Measurements from ENCODE around the gene RAD17. TPM values are rescaled to one million over a fixed set of nuclear protein-coding genes. Genes with fewer than 3 reads are reported as not detected.

Gene RAD17
- total and polyA plus RNA-seq, 2 of the 8 experiments (the other 6 are each of a cell fraction or from before 2014, with no cell fraction given): 12.9 to 28.1 TPM

GRCh38 chr5:69462170-69462569 lies 92.6 kb downstream of the RAD17 start:
- H3K79me1 ChIP-seq (ENCODE audit: low read depth, low read length): no peaks in the 10 kb centered on the region
- DNase-seq (ENCODE audit: low read depth in 1 of 2, low spot score in 2 of 2): no peak
- H4K20me1 ChIP-seq (replicated peaks in 1 of 2; ENCODE audit: control insufficient read depth in 1 of 2, insufficient read depth in 2 of 2, low read length in 2 of 2): no peaks in the 10 kb centered on the region
- 100% methylated on average over 1 of the region's 1 CpG; no CpG with 5 or more reads in 1 of the 2 experiments for WGBS, 2 experiments (ENCODE audit: extremely low coverage in 1 of 2, insufficient coverage in 1 of 2, insufficient read length in 1 of 2, insufficient replicate concordance in 2 of 2, low coverage in 1 of 2, low lambda C conversion rate in 2 of 2, missing lambda C conversion rate in 1 of 2)
- H4K5ac ChIP-seq (ENCODE audit: insufficient read length, low read depth, low read length): no peak overlapping the region
- H4K91ac ChIP-seq (replicated peaks; ENCODE audit: insufficient read length, low read length): no peak overlapping the region
- H3K4ac ChIP-seq (replicated peaks; ENCODE audit: insufficient read length, low read depth, low read length): no peak overlapping the region
- no peaks in the 10 kb centered on the region for H3K79me2 ChIP-seq (ENCODE audit: control insufficient read depth in 1 of 2, insufficient read depth in 2 of 2, low read length in 2 of 2)
- H2BK5ac ChIP-seq (ENCODE audit: low read depth, low read length): no peak overlapping the region
- H4K8ac ChIP-seq (ENCODE audit: extremely low read depth, insufficient read depth, low read length): no peak overlapping the region
- H2AK5ac ChIP-seq (ENCODE audit: low read depth, low read length): no peak overlapping the region
- H3K4me2 ChIP-seq (ENCODE audit: insufficient read depth in 1 of 2, low read depth in 2 of 2, low read length in 2 of 2): no peak overlapping the region
- no peak overlapping the region for H3K14ac ChIP-seq (ENCODE audit: insufficient read length)
- H3K9ac ChIP-seq (replicated peaks in 1 of 4; ENCODE audit: extremely low read depth in 1 of 4, low read depth in 3 of 4, low read length in 3 of 4): no peak overlapping the region
- ChIA-PET CTCF (ENCODE audit: partially characterized antibody) (no interaction called here), POLR2A (ENCODE audit: partially characterized antibody) (no interaction called here)
- H3K4me3 ChIP-seq (ENCODE audit: extremely low read depth in 1 of 4, insufficient read depth in 2 of 4, low read depth in 3 of 4, low read length in 4 of 4): no peak overlapping the region
- no peak overlapping the region for H2AFZ ChIP-seq (ENCODE audit: low read length)
- no peak overlapping the region for H3K23ac ChIP-seq (ENCODE audit: insufficient read length)
- H3K56ac ChIP-seq (replicated peaks; ENCODE audit: insufficient read length, low read depth, low read length): no peak overlapping the region
- no peak overlapping the region for H2BK15ac ChIP-seq (ENCODE audit: low read length)
- no peaks in the 10 kb centered on the region for H3K27me3 ChIP-seq (replicated peaks in 1 of 4; ENCODE audit: control insufficient read depth in 3 of 4, extremely low read depth in 1 of 4, insufficient read depth in 3 of 4, low read length in 3 of 4)
- H2BK20ac ChIP-seq (ENCODE audit: low read length): no peak overlapping the region
- H3K4me1 ChIP-seq (replicated peaks in 1 of 4; ENCODE audit: control insufficient read depth in 3 of 4, insufficient read depth in 4 of 4, low read length in 3 of 4): no peaks in the 10 kb centered on the region
- H3K18ac ChIP-seq (ENCODE audit: extremely low read depth, low read length): no peak overlapping the region
- FAIRE-seq: no peak
- no peak overlapping the region for H3K27ac ChIP-seq (ENCODE audit: low read depth, low read length)
- no peaks in the 10 kb centered on the region for H3K23me2 ChIP-seq (ENCODE audit: low read depth, low read length)
- no peaks in the 10 kb centered on the region for H3K9me3 ChIP-seq (ENCODE audit: insufficient read depth in 2 of 2, low read depth in 1 of 2, low read length in 1 of 2)
- H2BK12ac ChIP-seq (ENCODE audit: low read depth, low read length): no peak overlapping the region
- no peaks in the 10 kb centered on the region for H3K36me3 ChIP-seq (ENCODE audit: control insufficient read depth in 2 of 4, insufficient read depth in 4 of 4, low read length in 3 of 4)
- no peak overlapping the region for H2BK120ac ChIP-seq (replicated peaks; ENCODE audit: low read depth, low read length)
- TF ChIP-seq SUZ12 (IDR thresholded peaks at IDR 0.05; ENCODE audit: low read length): no peak
- no peak for TF ChIP-seq NANOG (IDR thresholded peaks at IDR 0.05; ENCODE audit: insufficient read depth, low read depth, low read length, poor library complexity, severe bottlenecking)
- no peak for TF ChIP-seq NRF1 (IDR thresholded peaks at IDR 0.05; ENCODE audit: low read depth, low read length)
- TF ChIP-seq JUND (IDR thresholded peaks at IDR 0.05; ENCODE audit: low read length): no peak
- no peak for TF ChIP-seq ZNF274 (IDR thresholded peaks at IDR 0.05; ENCODE audit: borderline replicate concordance, extremely low read depth, low read length)
- TF ChIP-seq TAF1 (IDR thresholded peaks at IDR 0.05; ENCODE audit: low read depth, low read length): no peak
- no peak for TF ChIP-seq BCL11A (IDR thresholded peaks at IDR 0.05; ENCODE audit: low read depth in 2 of 2, low read length in 2 of 2)
- no peak for TF ChIP-seq HDAC6 (IDR thresholded peaks at IDR 0.05; ENCODE audit: low read depth, low read length)
- no peak for TF ChIP-seq SP1 (IDR thresholded peaks at IDR 0.05; ENCODE audit: low read depth, low read length)
- TF ChIP-seq TEAD4 (IDR thresholded peaks at IDR 0.05; ENCODE audit: low read depth, low read length): no peak
- TF ChIP-seq SIX5 (IDR thresholded peaks at IDR 0.05; ENCODE audit: low read depth, low read length): no peak
- TF ChIP-seq POU5F1 (IDR thresholded peaks at IDR 0.05; ENCODE audit: low read depth, low read length): no peak
- TF ChIP-seq JUN (IDR thresholded peaks at IDR 0.05; ENCODE audit: low read depth, low read length): no peak
- TF ChIP-seq EP300 (IDR thresholded peaks at IDR 0.05; ENCODE audit: borderline replicate concordance in 1 of 2, low read depth in 2 of 2, low read length in 2 of 2): no peak
- TF ChIP-seq TCF12 (IDR thresholded peaks at IDR 0.05; ENCODE audit: low read depth, low read length): no peak
